MM.1S (cell line): ENCODE data around the gene COL26A1.

Experiments used
- EZH2 ChIP-seq: fragments of 300-600 bp; sonication (generic); optimal IDR thresholded peaks from 2 replicates; pipeline ENCODE3; 2017; ENCODE audit warnings: low read depth, mild to moderate bottlenecking, antibody characterized with exemption, low read length, mixed read lengths
- EZH2phosphoT487 ChIP-seq: fragments of 300-600 bp; sonication (generic); IDR thresholded peaks from 2 replicates; pipeline ENCODE4 v1.6.1; 2018; ENCODE audit warnings: antibody characterized with exemption, low read length
- TF ChIP-seq, protein P1 (sequence below): fragments of 300-600 bp; sonication (generic); IDR thresholded peaks from 2 replicates; pipeline ENCODE4 v1.5.1; 2016; ENCODE audit warnings: antibody characterized with exemption, low read length, mixed read lengths

DNA sequence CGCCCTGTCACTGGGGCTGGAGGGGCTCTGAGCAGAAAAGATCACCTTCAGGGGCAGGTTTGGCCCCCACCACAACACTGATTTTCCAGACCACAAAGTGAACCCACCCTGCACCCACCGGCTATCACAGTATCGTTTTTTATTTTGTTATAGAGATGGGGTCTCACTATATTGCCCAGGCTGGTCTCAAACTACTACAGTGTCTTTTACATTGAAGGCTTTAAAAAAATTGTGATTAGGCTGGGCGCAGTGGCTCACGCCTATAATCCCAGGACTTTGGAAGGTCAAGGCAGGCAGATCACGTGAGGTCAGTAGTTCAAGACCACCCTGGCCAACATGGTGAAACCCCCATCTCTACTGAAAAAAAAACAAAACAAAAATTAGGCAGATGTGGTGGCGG lies 125.1 kb downstream of the COL26A1 start:
- TF ChIP-seq, protein P1, sequence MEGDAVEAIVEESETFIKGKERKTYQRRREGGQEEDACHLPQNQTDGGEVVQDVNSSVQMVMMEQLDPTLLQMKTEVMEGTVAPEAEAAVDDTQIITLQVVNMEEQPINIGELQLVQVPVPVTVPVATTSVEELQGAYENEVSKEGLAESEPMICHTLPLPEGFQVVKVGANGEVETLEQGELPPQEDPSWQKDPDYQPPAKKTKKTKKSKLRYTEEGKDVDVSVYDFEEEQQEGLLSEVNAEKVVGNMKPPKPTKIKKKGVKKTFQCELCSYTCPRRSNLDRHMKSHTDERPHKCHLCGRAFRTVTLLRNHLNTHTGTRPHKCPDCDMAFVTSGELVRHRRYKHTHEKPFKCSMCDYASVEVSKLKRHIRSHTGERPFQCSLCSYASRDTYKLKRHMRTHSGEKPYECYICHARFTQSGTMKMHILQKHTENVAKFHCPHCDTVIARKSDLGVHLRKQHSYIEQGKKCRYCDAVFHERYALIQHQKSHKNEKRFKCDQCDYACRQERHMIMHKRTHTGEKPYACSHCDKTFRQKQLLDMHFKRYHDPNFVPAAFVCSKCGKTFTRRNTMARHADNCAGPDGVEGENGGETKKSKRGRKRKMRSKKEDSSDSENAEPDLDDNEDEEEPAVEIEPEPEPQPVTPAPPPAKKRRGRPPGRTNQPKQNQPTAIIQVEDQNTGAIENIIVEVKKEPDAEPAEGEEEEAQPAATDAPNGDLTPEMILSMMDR: no peak
- TF ChIP-seq EZH2phosphoT487 (no peak), EZH2 (no peak)
